ENCODE results near the gene ASGR1. TPM values are rescaled to one million over a fixed set of nuclear protein-coding genes. Genes with fewer than 3 reads are reported as not detected.

Gene ASGR1, protein sequence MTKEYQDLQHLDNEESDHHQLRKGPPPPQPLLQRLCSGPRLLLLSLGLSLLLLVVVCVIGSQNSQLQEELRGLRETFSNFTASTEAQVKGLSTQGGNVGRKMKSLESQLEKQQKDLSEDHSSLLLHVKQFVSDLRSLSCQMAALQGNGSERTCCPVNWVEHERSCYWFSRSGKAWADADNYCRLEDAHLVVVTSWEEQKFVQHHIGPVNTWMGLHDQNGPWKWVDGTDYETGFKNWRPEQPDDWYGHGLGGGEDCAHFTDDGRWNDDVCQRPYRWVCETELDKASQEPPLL
- 0.16 TPM in 1 of 2 replicates, not detected in the other for total RNA-seq (2014; rRNA removed; shearing (Covaris generic))

DNA sequence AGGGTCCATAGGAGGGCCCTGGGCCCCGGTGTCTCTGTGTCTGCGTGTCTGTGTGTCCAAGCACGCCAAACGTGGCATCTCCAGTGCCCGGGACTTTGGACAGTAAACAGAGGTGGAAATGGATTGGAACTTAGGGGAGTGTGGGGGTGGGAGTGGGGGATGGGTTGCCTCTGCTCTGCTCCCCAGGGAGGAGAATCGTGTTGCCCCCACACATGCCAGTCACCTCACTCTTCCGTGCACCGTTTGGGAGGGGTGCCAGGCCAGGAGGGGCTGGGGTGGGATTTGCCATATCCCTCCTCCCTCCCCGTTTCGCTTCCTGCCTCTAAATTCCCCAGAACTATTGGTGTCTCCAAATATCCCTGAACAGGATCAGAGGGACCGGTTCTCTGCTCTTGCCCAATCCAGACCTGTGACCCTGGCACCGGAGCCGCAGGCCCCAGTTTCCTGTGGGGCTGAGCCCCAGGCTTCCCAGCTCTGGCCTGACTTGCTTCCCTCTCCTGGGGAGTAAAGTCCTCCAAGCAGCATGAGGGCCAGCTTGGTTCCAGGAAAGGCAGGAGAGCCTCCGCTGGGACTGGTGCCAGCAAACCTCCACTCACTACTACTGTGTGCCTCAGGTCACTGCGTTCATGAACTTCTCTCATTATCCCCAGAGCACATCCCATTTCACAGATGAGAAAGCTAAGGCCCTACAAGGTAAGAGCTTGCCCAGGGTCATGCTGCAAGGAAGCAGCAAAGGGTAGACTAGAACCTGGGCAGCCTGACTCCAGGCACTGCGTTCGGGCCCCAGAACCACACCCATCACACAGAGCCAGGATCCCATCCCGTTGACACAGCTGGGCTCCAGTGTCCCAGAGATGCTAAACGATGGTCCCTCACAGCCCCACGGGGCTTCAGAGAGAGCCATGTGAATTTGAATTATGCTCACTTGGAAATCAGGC is at the start of gene ASGR1:
Gene ASGR1, minus strand, starts transcription at position 54 of the 938 bp plus-strand sequence. CDS start 807 bp downstream, outside the sequence.
- no peak within 1 kb of the TSS for H3K4me3 ChIP-seq

DNA sequence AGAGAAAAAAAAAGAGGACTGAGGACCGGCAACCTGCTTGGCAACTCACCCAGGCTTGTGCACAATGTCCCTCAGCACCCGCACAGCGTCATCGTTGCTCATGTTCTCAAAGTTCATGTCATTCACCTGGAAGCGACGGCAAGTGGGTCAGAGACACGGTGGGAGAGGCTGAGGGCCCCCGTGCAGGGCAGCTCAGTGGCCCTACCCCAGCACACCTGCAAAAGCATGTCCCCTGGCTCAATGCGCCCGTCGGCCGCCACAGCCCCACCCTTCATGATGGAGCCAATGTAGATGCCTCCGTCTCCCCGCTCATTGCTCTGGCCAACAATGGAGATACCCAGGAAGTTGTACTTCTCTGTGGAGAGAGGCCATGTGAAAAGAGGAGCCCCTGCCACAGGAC is 49.8 kb upstream of the ASGR1 start:
- Histone ChIP-seq H3K36me3 (peaks cover 72% of the 10 kb centered on the region), H3K27ac (no peak overlapping the region), H3K4me1 (replicated peaks) (peaks cover 16% of the 10 kb centered on the region), H3K27me3 (replicated peaks) (no peaks in the 10 kb centered on the region), H3K9me3 (replicated peaks) (no peaks in the 10 kb centered on the region), H3K4me3 (no peak overlapping the region)
- no peak for DNase-seq (ENCODE audit: low read depth in 1 of 2, low spot score in 2 of 2)

More for the DNA sequence above, at the start of gene ASGR1:
- no peaks in the 10 kb centered on the region for H3K9me3 ChIP-seq (replicated peaks)
- DNase-seq (ENCODE audit: low read depth in 1 of 2, low spot score in 2 of 2) = no peak
- peaks cover 10% of the 10 kb centered on the region for H3K27me3 ChIP-seq (replicated peaks)
- H3K27ac ChIP-seq = no peak within 1 kb of the TSS
- peaks cover 12% of the 10 kb centered on the region for H3K4me1 ChIP-seq (replicated peaks)
- H3K36me3 ChIP-seq = no peaks in the 10 kb centered on the region

GRCh38 chr17:7226721-7227710 is 47.8 kb upstream of the ASGR1 start:
- H3K27me3 ChIP-seq (replicated peaks) = no peaks in the 10 kb centered on the region
- peak in 1 of 2 experiments; percentile 43 for DNase-seq (ENCODE audit: low read depth in 1 of 2, low spot score in 2 of 2)
- H3K4me3 ChIP-seq = no peak overlapping the region
- peaks cover under 1% of the 10 kb centered on the region for H3K4me1 ChIP-seq (replicated peaks)
- H3K27ac ChIP-seq = no peak overlapping the region
- H3K36me3 ChIP-seq = peaks cover 87% of the 10 kb centered on the region
- no peaks in the 10 kb centered on the region for H3K9me3 ChIP-seq (replicated peaks)

GRCh38 chr17:7225711-7226331 is 46.7 kb upstream of the ASGR1 start:
- Histone ChIP-seq H3K9me3 (replicated peaks) (no peaks in the 10 kb centered on the region), H3K36me3 (peaks cover 96% of the 10 kb centered on the region), H3K4me1 (replicated peaks) (peaks cover 7% of the 10 kb centered on the region), H3K4me3 (no peak overlapping the region), H3K27ac (no peak overlapping the region), H3K27me3 (replicated peaks) (no peaks in the 10 kb centered on the region)
- peak in 1 of 2 experiments; percentile 41 for DNase-seq (ENCODE audit: low read depth in 1 of 2, low spot score in 2 of 2)

GRCh38 chr17:7224661-7225111 is 45.5 kb upstream of the ASGR1 start:
- peak in 1 of 2 experiments; percentile 38 for DNase-seq (ENCODE audit: low read depth in 1 of 2, low spot score in 2 of 2)
- Histone ChIP-seq H3K4me3 (no peak overlapping the region), H3K36me3 (peaks cover 98% of the 10 kb centered on the region), H3K9me3 (replicated peaks) (no peaks in the 10 kb centered on the region), H3K4me1 (replicated peaks) (peaks cover 15% of the 10 kb centered on the region), H3K27me3 (replicated peaks) (no peaks in the 10 kb centered on the region), H3K27ac (no peak overlapping the region)

DNA sequence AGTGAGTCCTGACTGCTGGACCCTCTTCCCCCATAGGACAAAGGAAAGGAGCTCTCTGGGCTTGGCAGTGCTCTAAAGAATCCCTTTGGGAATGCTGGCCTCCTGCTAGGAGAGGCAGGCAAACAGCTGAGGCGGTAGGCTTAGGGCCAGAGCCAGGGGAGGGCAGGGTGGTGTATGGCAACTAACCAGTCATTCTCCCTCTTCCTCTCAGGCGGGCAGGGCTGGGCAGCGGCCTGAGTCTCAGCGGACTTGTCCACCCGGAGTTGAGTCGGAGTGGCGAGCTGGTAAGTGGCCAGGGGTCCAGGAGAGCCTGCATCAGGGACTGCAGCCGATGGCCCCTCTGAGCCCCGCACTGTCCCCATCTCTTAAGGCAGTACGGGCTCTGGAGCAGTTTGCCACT is 44.9 kb upstream of the ASGR1 start:
- peaks cover 92% of the 10 kb centered on the region for H3K36me3 ChIP-seq

DNA sequence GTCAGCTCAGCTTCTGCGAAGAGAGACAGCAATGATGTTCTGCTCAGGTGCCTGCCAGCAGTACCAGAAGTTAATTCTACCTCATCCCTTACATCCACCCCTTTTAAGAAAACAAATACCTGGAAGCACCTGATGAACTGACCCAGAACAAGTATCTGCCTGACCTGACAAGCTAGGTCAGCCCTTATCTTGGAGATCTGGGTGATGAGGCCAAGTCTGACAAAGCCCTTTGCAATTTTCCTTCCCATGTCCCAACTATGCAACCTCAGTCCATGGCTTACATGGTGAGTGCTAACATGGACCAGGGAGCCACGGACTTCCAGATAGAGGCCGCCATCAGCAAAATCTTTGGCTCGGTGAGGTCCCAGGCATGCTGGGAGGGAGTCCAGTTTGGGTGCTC is 44.2 kb upstream of the ASGR1 start:
- H3K27ac ChIP-seq = no peak overlapping the region
- no peaks in the 10 kb centered on the region for H3K27me3 ChIP-seq (replicated peaks)
- DNase-seq (ENCODE audit: low read depth in 1 of 2, low spot score in 2 of 2) = no peak
- no peak overlapping the region for H3K4me3 ChIP-seq
- peaks cover 22% of the 10 kb centered on the region for H3K4me1 ChIP-seq (replicated peaks)
- H3K9me3 ChIP-seq (replicated peaks) = no peaks in the 10 kb centered on the region
- H3K36me3 ChIP-seq = peaks cover 85% of the 10 kb centered on the region

More for the DNA sequence above, 44.9 kb upstream of the ASGR1 start:
- no peaks in the 10 kb centered on the region for H3K9me3 ChIP-seq (replicated peaks)
- no peak overlapping the region for H3K27ac ChIP-seq
- peaks cover 21% of the 10 kb centered on the region for H3K4me1 ChIP-seq (replicated peaks)
- peak in 1 of 2 experiments; percentile 39 for DNase-seq (ENCODE audit: low read depth in 1 of 2, low spot score in 2 of 2)
- no peaks in the 10 kb centered on the region for H3K27me3 ChIP-seq (replicated peaks)
- no peak overlapping the region for H3K4me3 ChIP-seq

- peak in 1 of 2 experiments; percentile 41 for DNase-seq (ENCODE audit: low read depth in 1 of 2, low spot score in 2 of 2)
- peaks cover 25% of the 10 kb centered on the region for H3K4me1 ChIP-seq (replicated peaks)
- no peak overlapping the region for H3K27ac ChIP-seq
- H3K36me3 ChIP-seq = peaks cover 80% of the 10 kb centered on the region
- H3K9me3 ChIP-seq (replicated peaks) = no peaks in the 10 kb centered on the region
- no peaks in the 10 kb centered on the region for H3K27me3 ChIP-seq (replicated peaks)
- no peak overlapping the region for H3K4me3 ChIP-seq
Observed at GRCh38 chr17:7222972-7223292, 43.8 kb upstream of the ASGR1 start.

DNA sequence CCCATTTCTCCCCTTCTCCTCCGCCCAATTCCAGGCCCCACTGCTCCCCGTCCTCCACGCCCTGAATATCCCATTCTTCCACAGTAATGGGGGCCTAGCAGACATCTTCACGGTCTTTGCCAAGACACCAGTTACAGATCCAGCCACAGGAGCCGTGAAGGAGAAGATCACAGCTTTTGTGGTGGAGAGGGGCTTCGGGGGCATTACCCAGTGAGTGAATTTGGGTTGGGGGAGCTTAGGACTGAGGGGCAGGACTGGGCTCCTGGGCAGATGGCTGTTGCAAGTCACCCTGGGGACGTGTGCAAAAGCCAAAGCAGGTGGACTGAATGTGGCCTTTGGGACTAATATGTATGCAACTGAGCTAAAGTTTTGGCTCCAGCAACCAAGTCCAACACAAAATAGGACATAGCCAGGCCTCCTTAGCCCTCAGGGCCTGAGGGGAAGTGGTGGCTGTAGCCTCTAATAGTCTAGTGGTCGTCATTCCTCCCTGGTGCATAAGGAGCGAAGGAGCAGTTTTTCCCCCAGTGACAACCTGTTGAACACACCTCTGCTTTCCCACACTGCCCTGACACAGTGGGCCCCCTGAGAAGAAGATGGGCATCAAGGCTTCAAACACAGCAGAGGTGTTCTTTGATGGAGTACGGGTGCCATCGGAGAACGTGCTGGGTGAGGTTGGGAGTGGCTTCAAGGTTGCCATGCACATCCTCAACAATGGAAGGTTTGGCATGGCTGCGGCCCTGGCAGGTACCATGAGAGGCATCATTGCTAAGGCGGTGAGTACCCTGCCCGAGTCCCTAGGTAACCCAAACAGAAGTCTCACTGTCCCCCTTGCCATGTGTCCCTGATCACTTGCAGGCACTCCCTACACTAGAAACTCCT is 43.2 kb upstream of the ASGR1 start:
- no peaks in the 10 kb centered on the region for H3K9me3 ChIP-seq (replicated peaks)
- H3K27me3 ChIP-seq (replicated peaks) = no peaks in the 10 kb centered on the region
- H3K4me3 ChIP-seq = no peak overlapping the region
- no peak overlapping the region for H3K27ac ChIP-seq
- H3K4me1 ChIP-seq (replicated peaks) = peaks cover 29% of the 10 kb centered on the region
- DNase-seq (ENCODE audit: low read depth in 1 of 2, low spot score in 2 of 2) = no peak
- peaks cover 74% of the 10 kb centered on the region for H3K36me3 ChIP-seq

GRCh38 chr17:7221278-7222092 is 42.3 kb upstream of the ASGR1 start:
- no peak for DNase-seq (ENCODE audit: low read depth in 1 of 2, low spot score in 2 of 2)
- H3K27me3 ChIP-seq (replicated peaks) = no peaks in the 10 kb centered on the region
- peaks cover 34% of the 10 kb centered on the region for H3K4me1 ChIP-seq (replicated peaks)
- H3K4me3 ChIP-seq = no peak overlapping the region
- no peak overlapping the region for H3K27ac ChIP-seq
- H3K36me3 ChIP-seq = peaks cover 66% of the 10 kb centered on the region
- no peaks in the 10 kb centered on the region for H3K9me3 ChIP-seq (replicated peaks)

DNA sequence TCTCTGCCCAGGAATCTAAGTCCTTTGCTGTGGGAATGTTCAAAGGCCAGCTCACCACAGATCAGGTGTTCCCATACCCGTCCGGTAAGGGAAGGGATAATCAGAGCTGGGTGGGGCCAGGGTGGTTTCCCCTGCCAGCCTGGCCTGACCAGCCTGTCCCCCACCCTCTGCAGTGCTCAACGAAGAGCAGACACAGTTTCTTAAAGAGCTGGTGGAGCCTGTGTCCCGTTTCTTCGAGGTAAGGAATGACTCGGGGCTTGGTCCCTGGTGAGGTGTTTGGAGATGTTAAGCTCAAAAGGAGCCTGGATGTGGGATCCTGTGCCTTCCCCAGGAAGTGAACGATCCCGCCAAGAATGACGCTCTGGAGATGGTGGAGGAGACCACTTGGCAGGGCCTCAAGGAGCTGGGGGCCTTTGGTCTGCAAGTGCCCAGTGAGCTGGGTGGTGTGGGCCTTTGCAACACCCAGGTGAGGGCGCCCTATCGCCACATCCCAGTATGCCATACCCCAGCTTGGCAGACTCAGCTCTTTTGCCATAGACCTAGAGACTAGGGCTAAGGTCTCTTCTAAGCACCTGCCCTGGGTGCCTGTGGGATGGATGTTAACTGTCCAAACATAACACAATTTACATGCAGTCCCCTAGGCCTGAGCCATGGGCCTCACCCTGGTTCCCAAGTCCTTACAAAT is 41.6 kb upstream of the ASGR1 start:
- peak; percentile 38 to 59 for DNase-seq (ENCODE audit: low read depth in 1 of 2, low spot score in 2 of 2)
- H3K36me3 ChIP-seq = peaks cover 58% of the 10 kb centered on the region
- no peaks in the 10 kb centered on the region for H3K27me3 ChIP-seq (replicated peaks)
- H3K4me1 ChIP-seq (replicated peaks) = peaks cover 41% of the 10 kb centered on the region
- peak overlapping the region; percentile 90 for H3K4me3 ChIP-seq
- no peaks in the 10 kb centered on the region for H3K9me3 ChIP-seq (replicated peaks)
- peak overlapping the region; percentile 80 for H3K27ac ChIP-seq

All from SJSA1 (cell line).